HepG2 (cell line): ENCODE data around the gene ZNF620. TPM values are rescaled to one million over a fixed set of nuclear protein-coding genes. Genes with fewer than 3 reads are reported as not detected.
A peak's percentile ranks its signal among the peaks of the same experiment; 100 is the strongest.

Experiments
- ELF1 ChIP-seq: sonication (generic); formaldehyde crosslinking; IDR thresholded peaks from 2 replicates; pipeline ENCODE4 v1.4.0; 2020; ENCODE audit warnings: missing genetic modification reagents
- FOXK2 ChIP-seq: fragments of 450-650 bp; IDR thresholded peaks from 2 replicates; pipeline ENCODE4 v1.6.1; 2016
- HMG20A ChIP-seq: IDR thresholded peaks from 2 replicates; pipeline ENCODE4 v1.6.1; 2016; ENCODE audit warnings: borderline replicate concordance
- NFYB ChIP-seq: sonication (generic); formaldehyde crosslinking; IDR thresholded peaks from 2 replicates; pipeline ENCODE4 v1.4.0; 2020; ENCODE audit warnings: missing genetic modification reagents
- RFX3 ChIP-seq: IDR thresholded peaks from 2 replicates; pipeline ENCODE4 v1.6.1; 2016; ENCODE audit warnings: missing biosample characterization, missing genetic modification reagents
- SOX13 ChIP-seq, 3 experiments: fragments of 450-650 bp in 1 of 3; sonication (generic) in 1 of 3; formaldehyde crosslinking in 1 of 3; IDR thresholded peaks in 2 of 3; conservative IDR thresholded peaks in 1 of 3; 2 replicates each; pipeline versions ENCODE4 v1.5.0 to v1.6.1; 2016 to 2020; ENCODE audit warnings: antibody characterized with exemption in 1 of 3, mild to moderate bottlenecking in 1 of 3, missing compliant biosample characterization in 1 of 3, missing genetic modification reagents in 1 of 3, moderate library complexity in 1 of 3
- SPEN ChIP-seq: sonication (generic); formaldehyde crosslinking; IDR thresholded peaks from 2 replicates; pipeline ENCODE4 v1.5.1; 2020; ENCODE audit warnings: low read depth, mild to moderate bottlenecking, missing genetic modification reagents
- SRF ChIP-seq: IDR thresholded peaks from 2 replicates; pipeline ENCODE4 v1.6.1; 2011; ENCODE audit warnings: mild to moderate bottlenecking, low read depth, low read length, moderate library complexity
- ZC3H4 ChIP-seq: sonication (generic); formaldehyde crosslinking; IDR thresholded peaks from 2 replicates; pipeline ENCODE4 v1.4.0; 2020; ENCODE audit warnings: missing genetic modification reagents, borderline replicate concordance
- ZFP1 ChIP-seq: IDR thresholded peaks from 2 replicates; pipeline ENCODE4 v1.6.1; 2016
- ZIK1 ChIP-seq: sonication (generic); formaldehyde crosslinking; IDR thresholded peaks from 2 replicates; pipeline ENCODE4 v1.5.0; 2020; ENCODE audit warnings: mild to moderate bottlenecking, low read depth, missing genetic modification reagents, borderline replicate concordance
- ZNF224 ChIP-seq: sonication (generic); formaldehyde crosslinking; IDR thresholded peaks from 2 replicates; pipeline ENCODE4 v1.5.0; 2020; ENCODE audit warnings: mild to moderate bottlenecking, missing genetic modification reagents
- ZNF282 ChIP-seq: fragments of 450-650 bp; IDR thresholded peaks from 2 replicates; pipeline ENCODE4 v1.6.1; 2018; ENCODE audit not compliant: partially characterized antibody
- ZNF598 ChIP-seq: sonication (generic); formaldehyde crosslinking; IDR thresholded peaks from 2 replicates; pipeline ENCODE4 v1.5.1; 2020; ENCODE audit warnings: mild to moderate bottlenecking, missing genetic modification reagents, borderline replicate concordance
- ZNF607 ChIP-seq: sonication (generic); formaldehyde crosslinking; IDR thresholded peaks from 2 replicates; pipeline ENCODE4 v1.5.1; 2020; ENCODE audit warnings: missing genetic modification reagents, mild to moderate bottlenecking, borderline replicate concordance
- ZNF709 ChIP-seq: sonication (generic); formaldehyde crosslinking; IDR thresholded peaks from 2 replicates; pipeline ENCODE4 v1.5.0; 2020; ENCODE audit warnings: mild to moderate bottlenecking, missing genetic modification reagents
- ZNF746 ChIP-seq: sonication (generic); formaldehyde crosslinking; IDR thresholded peaks from 2 replicates; pipeline ENCODE4 v1.8.0; 2022; ENCODE audit warnings: mild to moderate bottlenecking, missing genetic modification reagents
- ZNF761 ChIP-seq: sonication (generic); formaldehyde crosslinking; conservative IDR thresholded peaks from 2 replicates; pipeline ENCODE4 v1.4.0; 2020; ENCODE audit warnings: mild to moderate bottlenecking, missing genetic modification reagents
- polyA plus RNA-seq, 8 experiments: library from polyadenylated mRNA; depleted of rRNA in 3 of 8; stranded (reverse) in 7 of 8; unstranded in 1 of 8; fragments of >200 nt; fragmentation: Illumina TruSeq in 4 of 8; extraction: Trizol in 4 of 8; gene quantifications; 2 replicates each; pipeline versions ENCODE4 v1.2.1 to v1.2.3, GENCODE V29; 2011 to 2016; ENCODE audit warnings: low read depth in 4 of 8, missing spikeins in 1 of 8, mixed read lengths in 1 of 8; ENCODE audit not compliant: insufficient read depth in 1 of 8
- total RNA-seq, 5 experiments: library from RNA; depleted of rRNA; stranded (reverse); fragments of >200 nt; fragmentation: Illumina TruSeq; extraction: Trizol; gene quantifications; 2 replicates each; pipeline ENCODE4 v1.2.3, GENCODE V29; 2016; ENCODE audit warnings: low read depth in 1 of 5
- TF ChIP-seq, protein P1 (sequence below): sonication (generic); formaldehyde crosslinking; IDR thresholded peaks from 2 replicates; pipeline ENCODE4 v1.5.0; 2020; ENCODE audit warnings: mild to moderate bottlenecking, missing genetic modification reagents, borderline replicate concordance
- TF ChIP-seq, protein P2 (sequence below): sonication (generic); formaldehyde crosslinking; IDR thresholded peaks from 2 replicates; pipeline ENCODE4 v1.9.0; 2021; ENCODE audit warnings: missing genetic modification reagents, borderline replicate concordance
- TF ChIP-seq, protein P3 (sequence below): sonication (generic); formaldehyde crosslinking; IDR thresholded peaks from 2 replicates; pipeline ENCODE4 v1.5.0; 2020; ENCODE audit warnings: missing genetic modification reagents, mild to moderate bottlenecking, borderline replicate concordance

The ZNF620 gene
- total and polyA plus RNA-seq, 2 of the 13 experiments (the other 11 are each of a cell fraction or from before 2014, with no cell fraction given), result 2.3 to 12.2 TPM

DNA sequence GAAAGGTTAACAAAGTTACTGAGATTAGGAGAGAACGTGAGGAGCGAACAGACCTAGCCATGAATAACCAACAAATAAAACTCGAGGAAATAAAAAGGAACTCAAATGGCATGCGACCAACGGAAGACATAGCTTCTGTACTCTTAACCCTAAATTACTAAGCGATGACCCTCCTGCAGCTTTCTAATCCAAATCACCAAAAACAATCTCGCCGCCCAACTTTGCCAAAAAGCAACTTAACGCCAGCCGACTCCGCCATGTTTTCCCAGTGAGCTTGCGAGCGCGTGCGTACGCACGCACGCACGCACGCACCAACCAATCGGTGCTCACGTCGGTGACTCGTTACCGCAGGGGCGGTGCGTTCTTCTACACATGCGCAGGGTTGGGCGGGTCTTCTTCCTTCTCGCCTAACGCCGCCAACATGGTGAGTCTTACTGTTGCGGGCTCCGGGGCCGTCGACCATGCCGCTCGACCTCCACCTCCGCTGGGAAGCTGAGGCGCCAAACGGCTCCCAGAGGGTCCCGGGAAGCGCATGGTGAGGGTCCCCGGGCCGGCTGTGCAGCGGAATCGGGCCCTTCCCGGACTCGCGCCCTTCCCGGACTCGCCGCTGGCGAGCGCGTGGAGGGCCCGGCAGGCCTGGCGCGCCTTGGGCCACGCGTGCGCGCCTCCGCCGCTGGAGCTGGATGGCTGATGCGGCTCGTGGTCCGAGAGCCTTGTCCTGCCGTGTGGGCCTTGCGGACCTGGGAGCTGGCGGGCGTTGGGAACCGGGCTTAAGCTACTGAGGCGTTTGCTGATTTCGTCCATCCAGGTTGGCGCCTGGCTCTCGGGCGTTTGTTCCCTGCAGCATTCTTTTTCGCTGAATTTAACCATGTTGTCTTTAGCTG, 48.7 kb upstream of the ZNF620 start, which contains the start of gene RPL14 (continued):
- TF ChIP-seq NFYB (CRISPR knock-in tag) (peak; percentile 83), ZNF598 (CRISPR knock-in tag) (peak; percentile 76; the same call in 1 of the 2 replicates), SOX13 (IDR thresholded peaks at IDR 0.05) (peak; percentile 17; the same call in 1 of the 2 replicates), SOX13 (CRISPR knock-in tag; conservative IDR thresholded peaks at IDR 0.05 in 1 of 2, IDR thresholded peaks at IDR 0.05 in 1 of 2) (0 out of 4 replicates have a peak, but pooled peaks of 1 of the 2 experiments have one; percentile 6), ZIK1 (CRISPR knock-in tag) (no peak), ZNF761 (CRISPR knock-in tag) (0 out of 2 replicates have a peak, but pooled peaks have one; percentile 61), HMG20A (no peak), RFX3 (CRISPR knock-in tag) (no peak), ELF1 (peak; percentile 71), FOXK2 (peak; percentile 67; the same call in 1 of the 2 replicates), SPEN (peak; percentile 66), ZNF709 (CRISPR knock-in tag) (peak; percentile 73; the same call in 1 of the 2 replicates), ZNF607 (peak; percentile 89), ZNF746 (no peak; the same call in 1 of the 2 replicates), ZNF282 (no peak), ZC3H4 (CRISPR knock-in tag) (no peak), ZFP1 (0 out of 2 replicates have a peak, but pooled peaks have one; percentile 12), SRF (no peak), ZNF224 (CRISPR knock-in tag) (0 out of 2 replicates have a peak, but pooled peaks have one; percentile 69)
- TF ChIP-seq, protein P1, sequence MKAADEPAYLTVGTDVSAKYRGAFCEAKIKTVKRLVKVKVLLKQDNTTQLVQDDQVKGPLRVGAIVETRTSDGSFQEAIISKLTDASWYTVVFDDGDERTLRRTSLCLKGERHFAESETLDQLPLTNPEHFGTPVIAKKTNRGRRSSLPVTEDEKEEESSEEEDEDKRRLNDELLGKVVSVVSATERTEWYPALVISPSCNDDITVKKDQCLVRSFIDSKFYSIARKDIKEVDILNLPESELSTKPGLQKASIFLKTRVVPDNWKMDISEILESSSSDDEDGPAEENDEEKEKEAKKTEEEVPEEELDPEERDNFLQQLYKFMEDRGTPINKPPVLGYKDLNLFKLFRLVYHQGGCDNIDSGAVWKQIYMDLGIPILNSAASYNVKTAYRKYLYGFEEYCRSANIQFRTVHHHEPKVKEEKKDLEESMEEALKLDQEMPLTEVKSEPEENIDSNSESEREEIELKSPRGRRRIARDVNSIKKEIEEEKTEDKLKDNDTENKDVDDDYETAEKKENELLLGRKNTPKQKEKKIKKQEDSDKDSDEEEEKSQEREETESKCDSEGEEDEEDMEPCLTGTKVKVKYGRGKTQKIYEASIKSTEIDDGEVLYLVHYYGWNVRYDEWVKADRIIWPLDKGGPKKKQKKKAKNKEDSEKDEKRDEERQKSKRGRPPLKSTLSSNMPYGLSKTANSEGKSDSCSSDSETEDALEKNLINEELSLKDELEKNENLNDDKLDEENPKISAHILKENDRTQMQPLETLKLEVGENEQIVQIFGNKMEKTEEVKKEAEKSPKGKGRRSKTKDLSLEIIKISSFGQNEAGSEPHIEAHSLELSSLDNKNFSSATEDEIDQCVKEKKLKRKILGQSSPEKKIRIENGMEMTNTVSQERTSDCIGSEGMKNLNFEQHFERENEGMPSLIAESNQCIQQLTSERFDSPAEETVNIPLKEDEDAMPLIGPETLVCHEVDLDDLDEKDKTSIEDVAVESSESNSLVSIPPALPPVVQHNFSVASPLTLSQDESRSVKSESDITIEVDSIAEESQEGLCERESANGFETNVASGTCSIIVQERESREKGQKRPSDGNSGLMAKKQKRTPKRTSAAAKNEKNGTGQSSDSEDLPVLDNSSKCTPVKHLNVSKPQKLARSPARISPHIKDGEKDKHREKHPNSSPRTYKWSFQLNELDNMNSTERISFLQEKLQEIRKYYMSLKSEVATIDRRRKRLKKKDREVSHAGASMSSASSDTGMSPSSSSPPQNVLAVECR (CRISPR knock-in tag), result peak; percentile 80; the same call in 1 of the 2 replicates
- TF ChIP-seq, protein P2, sequence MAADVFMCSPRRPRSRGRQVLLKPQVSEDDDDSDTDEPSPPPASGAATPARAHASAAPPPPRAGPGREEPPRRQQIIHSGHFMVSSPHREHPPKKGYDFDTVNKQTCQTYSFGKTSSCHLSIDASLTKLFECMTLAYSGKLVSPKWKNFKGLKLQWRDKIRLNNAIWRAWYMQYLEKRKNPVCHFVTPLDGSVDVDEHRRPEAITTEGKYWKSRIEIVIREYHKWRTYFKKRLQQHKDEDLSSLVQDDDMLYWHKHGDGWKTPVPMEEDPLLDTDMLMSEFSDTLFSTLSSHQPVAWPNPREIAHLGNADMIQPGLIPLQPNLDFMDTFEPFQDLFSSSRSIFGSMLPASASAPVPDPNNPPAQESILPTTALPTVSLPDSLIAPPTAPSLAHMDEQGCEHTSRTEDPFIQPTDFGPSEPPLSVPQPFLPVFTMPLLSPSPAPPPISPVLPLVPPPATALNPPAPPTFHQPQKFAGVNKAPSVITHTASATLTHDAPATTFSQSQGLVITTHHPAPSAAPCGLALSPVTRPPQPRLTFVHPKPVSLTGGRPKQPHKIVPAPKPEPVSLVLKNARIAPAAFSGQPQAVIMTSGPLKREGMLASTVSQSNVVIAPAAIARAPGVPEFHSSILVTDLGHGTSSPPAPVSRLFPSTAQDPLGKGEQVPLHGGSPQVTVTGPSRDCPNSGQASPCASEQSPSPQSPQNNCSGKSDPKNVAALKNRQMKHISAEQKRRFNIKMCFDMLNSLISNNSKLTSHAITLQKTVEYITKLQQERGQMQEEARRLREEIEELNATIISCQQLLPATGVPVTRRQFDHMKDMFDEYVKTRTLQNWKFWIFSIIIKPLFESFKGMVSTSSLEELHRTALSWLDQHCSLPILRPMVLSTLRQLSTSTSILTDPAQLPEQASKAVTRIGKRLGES (CRISPR knock-in tag), result peak; percentile 29; the same call in 1 of the 2 replicates
- TF ChIP-seq, protein P3, sequence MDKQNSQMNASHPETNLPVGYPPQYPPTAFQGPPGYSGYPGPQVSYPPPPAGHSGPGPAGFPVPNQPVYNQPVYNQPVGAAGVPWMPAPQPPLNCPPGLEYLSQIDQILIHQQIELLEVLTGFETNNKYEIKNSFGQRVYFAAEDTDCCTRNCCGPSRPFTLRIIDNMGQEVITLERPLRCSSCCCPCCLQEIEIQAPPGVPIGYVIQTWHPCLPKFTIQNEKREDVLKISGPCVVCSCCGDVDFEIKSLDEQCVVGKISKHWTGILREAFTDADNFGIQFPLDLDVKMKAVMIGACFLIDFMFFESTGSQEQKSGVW (CRISPR knock-in tag), result no peak
